Left lobe of liver (tissue), 2 donors: ENCODE results near the gene DNAJC15. TPM values are rescaled to one million over a fixed set of nuclear protein-coding genes. Genes with fewer than 3 reads are reported as not detected.
"Not testable (repeated sequence)": the region's sequence is repeated elsewhere in the genome, so short reads cannot be mapped to it uniquely, and the experiment has no call there.

ENCODE experiments used
- ATAC-seq: fragments of 200-7000 bp; cut with Tn5 transposase; one replicate; pipeline ENCODE4 v1.9.1; 2020; ENCODE audit warnings: mild to moderate bottlenecking, moderate library complexity
- DNase-seq: peaks from one replicate; pipeline ENCODE4 v3.0.0-alpha.2; 2020; ENCODE audit warnings: low spot score
- total RNA-seq: library from RNA; stranded (reverse); gene quantifications from one replicate; pipeline ENCODE4 v1.2.1, GENCODE V29; 2021
- donor health status: DM: no; HTN: no; CAD: no; lungs with moderate emphysema.
- donor health status: DM: no; HTN: yes; CAD: no.

DNAJC15 gene
- total RNA-seq, 1 donor from 2014 or later: 9.2 TPM

DNA sequence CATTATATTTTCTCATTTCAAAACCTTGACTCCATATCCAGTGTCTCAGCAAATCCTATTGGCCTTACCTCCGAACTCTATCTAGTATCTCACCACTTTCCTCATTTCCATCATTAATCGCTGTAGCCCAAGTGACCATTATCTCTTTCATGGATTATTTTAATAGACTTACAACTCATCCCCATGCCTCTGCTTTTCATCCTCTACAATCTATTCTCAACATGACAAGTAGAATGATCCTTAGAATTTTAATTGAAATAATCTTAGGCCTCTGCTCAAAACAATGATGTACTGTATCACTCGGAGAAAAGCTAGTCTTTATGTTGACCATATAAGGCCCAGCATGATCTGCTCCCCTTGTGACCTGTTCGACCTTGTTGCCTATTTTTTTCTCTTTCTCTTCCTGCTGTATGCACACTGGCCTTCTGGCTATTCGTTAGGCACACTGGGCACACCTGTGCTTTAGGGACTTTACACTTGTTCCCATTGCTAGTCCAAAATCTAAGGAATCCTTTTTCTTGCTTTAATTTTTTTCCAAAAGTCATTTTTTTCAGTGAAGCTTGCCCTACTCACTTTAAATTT lies 21.4 kb downstream of the DNAJC15 start:
- DNase-seq (no peak), ATAC-seq (peak; percentile 37)

DNA sequence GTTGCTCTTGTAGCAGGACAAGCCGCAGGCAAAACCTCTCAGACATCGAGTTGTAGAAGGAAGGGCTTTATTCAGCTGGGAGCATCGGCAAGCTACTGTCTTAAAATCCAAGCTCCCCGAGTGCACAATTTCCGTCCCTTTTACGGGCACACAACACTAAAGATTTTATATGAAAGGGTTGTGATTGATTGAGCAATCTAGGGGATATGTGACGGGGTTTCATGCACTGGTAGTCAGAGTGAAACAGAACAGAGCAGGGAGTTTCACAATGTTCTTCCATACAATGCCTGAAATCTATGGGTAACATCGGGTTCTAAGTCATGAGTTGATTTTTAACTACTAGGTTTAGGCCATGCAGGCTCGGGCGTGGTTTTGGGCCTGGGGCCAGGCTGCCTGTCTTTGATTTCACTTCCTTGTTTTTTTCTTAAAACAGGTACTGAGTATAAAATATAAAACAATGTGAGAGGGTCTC lies 22.0 kb downstream of the DNAJC15 start:
- ATAC-seq (peak; percentile 28), DNase-seq (peak; percentile 61)

DNA sequence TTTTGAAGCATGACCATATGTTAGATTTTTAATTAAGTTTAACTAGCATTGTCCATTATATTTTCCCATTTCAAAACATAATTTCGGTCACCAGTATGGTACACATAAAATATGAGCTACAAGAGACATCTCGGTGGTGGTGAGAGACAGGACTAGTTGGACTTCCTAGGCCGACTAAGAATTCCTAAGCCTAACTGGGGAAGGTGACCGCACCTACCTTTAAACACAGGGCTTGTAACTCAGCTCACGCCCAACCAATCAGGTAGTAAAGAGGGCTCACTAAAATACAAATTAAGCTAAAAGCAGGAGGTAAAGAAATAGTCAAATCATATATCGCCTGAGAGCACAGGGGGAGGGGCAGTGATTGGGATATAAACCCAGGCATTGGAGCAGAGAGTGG lies 22.9 kb downstream of the DNAJC15 start:
- no peak for ATAC-seq

DNA sequence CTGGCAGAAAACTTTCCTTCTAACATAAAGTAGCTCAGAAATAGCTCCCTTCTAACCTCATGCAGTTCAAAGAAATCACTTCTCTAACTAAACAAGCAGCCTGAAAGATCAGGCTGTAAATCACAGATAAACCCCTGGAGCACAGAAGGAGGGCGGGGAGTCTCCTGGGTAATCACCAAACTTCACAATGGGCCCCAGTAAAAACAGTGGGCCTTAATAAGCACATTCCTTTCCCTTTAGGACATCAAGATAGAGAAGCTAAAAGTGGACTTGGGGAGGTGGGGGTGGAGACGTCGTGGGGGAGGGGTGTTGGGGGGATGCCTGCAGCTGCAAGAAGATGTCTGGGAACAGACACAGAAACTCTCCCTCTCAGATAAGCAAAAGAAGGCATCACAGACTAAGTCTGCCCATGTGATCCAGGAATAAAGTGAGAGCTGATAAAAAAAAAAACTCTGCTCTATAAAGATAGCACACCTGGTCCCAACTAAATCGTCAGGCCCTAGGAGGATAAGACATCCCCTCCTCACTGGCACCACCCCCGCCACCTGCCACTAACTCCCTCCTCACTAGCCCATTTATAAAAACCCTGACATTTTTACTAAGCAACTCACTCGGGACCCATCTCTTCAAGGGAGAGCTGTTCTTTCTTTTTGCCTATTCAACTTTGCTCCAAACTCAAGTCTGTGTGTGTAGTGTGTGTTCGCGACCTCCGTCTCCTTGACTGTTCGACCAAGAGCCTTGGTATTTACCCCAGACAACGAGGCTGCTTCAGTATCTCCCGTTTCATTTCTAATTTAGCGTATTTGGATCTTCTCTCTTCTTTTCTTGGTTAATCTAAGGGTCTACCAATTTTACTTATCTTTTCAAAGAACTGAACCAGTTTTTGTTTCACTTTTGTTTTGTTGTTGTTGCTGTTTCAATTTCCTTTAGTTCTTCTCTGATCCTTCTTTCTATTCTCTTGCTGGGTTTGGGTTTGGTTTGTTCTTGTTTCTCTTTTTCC lies 31.7 kb downstream of the DNAJC15 start:
- no peak for DNase-seq
- ATAC-seq: peak; percentile 78

More for the DNA sequence above, 22.9 kb downstream of the DNAJC15 start:
- no peak for DNase-seq

DNA sequence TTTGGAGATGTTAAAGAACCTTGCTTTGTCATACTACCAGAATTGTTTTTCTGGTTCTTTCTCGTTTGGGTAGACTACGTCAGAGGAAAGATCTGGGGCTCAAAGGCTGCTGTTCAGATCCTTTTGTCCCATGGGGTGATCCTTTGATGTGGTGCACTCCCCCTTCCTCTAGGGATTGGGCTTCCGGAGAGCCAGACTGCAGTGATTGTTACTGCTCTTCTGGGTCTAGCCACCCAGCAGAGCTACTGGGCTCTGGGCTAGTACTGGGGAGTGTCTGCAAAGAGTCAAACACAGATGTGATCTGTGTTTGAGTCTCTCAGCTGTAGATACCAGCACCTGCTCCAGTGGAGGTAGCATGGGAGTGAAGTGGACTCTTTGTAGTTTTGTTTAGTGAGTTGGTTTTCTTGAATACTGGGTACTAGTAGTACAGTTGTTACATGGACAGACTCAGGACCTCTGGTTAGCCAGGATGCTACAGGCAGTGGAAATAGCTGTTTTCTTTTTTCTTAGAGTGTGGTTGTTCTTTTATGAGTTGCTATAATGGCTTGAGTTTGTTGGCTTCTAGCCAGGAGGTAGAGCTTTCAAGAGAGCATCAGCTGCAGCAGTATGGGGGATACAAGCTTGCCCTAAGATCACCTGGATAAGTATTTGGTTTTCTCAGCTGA lies 34.4 kb downstream of the DNAJC15 start:
- DNase-seq: no peak
- ATAC-seq: no peak

DNA sequence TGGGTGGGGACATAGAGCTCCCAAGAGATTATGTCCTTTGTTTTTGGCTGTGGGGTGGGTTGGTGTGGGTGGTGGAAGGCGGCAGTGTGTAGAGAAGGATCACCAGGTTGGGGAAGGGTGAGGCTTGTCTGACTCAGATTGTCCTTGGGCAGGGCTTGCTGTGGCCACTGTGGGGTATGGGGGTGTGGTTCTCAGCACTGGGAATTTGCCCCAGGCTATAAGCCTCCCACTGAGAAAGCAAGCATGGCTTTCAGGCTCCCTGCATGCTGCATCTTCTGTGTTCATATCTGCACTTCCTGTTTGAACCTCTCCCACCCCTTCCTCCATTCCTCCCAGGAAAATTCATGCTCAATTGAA lies 34.9 kb downstream of the DNAJC15 start:
- peak; percentile 34 for ATAC-seq
- no peak for DNase-seq

DNA sequence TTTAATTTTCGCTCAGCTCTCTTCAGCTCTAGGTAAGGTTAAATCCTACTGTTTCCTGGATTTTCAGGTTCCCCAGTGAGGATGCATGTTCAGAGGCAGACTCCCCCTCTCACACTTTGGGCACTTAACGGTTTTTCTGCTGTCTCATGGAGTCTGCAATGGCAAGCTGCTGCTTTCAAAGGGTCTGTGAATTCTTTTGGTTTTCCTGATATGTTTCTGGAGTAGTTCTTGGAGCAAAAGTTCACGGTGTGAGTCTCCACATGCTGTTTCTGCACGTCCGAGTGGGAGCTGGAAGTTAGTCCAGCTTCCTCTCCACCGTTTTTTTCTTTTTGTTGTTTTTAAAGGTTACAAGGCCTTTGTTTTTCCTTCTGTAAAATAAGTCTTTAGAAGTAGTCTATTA lies 35.4 kb downstream of the DNAJC15 start:
- DNase-seq (no peak), ATAC-seq (no peak)

DNA sequence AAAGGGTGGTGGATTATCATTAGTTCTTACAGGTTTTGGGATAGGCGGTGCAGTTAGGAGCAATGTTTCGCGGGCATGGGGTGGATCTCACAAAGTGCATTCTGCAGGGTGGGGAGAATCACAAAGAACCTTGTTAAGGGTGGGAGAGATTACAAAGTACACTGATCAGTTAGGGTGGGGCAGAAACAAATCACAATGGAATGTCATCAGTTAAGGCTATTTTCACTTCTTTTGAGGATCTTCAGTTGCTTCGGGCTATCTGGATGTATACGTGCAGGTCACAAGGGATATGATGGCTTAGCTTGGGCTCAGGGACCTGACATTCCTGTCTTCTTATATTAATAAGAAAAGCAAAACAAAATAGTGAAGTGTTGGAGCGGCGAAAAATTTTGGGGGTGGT lies 36.4 kb downstream of the DNAJC15 start:
- ATAC-seq, DNase-seq: not testable (repeated sequence)

DNA sequence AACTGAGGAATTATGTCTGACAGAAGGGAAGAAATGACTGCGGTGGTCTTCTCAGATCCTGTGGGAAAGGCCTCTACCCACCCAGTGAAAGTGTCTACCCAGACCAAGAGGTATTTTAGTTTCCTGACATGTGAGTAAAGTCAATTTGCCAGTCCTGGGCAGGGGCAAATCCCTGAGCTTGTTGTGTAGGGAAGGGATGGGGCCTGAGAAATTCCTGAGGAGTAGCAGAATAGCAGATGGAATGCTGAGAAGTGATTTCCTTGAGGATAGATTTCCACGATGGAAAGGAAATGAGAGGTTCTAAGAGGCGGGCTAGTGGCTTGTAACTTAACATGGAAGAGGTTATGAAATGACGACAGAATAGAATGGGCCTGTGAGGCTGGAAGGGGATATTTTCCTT lies 37.4 kb downstream of the DNAJC15 start:
- not testable (repeated sequence) for ATAC-seq, DNase-seq

DNA sequence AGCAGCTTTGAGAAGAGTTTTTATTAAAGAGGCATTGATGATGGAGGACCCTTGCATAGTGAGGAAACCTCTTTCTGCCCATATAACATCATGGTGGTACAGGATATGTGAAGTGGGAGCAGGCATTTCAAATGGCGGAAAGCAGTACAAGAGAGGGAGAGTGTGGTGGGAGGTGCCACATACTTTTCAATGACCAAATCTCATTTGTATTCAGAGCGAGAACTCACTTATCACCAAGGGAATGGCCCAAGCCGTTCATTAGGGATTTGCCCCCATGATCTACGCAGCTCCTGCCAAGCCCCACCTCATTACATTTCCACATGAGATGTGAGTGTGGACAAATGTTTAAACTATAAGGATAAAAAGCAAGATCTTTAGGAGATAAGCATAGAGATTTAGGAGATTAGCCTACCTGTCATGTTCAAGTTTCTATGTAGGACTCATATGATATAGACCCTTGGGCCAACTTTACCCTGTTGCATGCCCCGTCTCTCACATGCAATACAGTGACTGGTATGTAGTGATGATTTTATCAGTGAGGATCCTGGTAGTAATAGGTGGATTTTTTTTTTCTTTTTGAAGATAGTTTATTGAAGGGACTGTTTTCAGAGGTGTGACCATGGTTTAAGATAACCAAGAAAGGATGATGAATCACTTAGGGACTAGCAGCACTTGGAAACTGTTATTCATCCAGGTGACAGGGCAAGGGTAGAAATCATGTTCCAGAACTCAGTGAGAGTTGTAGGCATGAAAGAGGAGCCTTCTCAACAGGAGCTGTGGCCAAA lies 38.3 kb downstream of the DNAJC15 start:
- ATAC-seq: no peak
- DNase-seq: no peak

DNA sequence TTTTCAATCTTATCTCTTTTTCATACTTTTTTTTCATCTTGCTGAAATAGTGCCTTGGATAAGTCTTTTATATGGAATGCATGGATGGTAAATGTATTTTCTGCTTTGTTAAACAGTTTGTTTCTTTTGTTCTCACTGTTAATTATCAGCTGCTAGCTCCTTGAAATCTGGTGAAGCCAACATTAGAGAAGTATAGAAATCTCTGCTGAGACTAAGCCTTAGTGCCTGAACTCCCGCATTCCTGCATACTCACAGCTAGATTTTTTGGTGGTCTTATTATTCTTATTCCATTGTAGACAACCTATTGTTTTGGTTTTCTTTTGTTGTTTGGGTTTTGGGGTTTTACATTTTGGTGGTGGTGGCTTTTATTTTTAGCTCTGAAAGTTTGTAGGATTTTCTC lies 48.4 kb downstream of the DNAJC15 start:
- no peak for ATAC-seq
- no peak for DNase-seq

DNA sequence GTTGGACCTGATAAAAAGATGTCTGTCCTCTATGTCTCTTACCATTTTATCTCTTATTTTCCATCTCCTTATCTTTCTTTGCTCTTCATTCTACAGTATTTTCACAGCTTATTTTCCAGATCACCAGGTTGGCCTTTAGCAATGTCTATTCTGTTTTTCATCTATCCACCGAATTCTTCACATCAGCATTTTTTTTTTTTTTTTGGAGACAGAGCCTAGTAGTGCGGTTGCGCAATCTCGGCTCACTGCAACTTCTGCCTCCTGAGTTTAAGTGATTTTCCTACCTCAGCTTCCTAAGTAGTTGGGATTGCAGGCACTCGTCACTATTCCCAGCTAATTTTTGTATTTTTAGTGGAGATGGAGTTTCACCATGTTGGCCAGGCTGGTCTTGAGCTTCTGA lies 49.0 kb downstream of the DNAJC15 start:
- ATAC-seq (peak; percentile 66), DNase-seq (peak; percentile 55)

DNA sequence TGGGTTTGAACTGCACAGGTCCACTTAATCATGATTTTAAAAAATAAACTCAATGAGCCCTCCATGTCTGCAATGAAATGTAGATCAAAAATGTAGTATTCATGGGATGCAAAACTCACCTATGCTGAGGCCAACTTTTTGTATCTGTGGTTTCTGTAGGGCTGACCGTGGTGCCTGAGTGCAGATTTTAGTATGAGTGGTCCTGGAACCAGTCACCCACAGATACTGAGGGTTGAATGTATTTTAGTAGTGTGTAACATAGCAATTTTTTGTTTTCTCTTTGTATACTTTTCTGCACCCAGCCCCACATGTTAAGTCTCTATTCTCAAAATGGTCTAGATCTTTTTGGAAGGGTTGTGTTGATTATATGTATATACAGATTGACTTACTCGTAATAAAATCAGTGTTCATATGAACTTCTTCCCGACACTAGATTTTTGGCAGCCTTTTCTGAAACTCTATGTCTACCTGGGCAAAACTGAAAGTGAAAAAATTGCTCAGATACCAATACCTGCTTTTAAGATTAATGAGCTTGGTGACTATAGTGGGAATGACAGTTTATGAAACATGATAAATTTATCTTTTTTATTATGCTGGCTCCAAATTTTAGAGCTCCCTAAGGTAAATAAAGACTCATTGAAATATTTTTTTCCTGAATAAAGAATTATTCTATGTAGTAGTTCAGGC lies 51.6 kb downstream of the DNAJC15 start:
- DNase-seq (no peak), ATAC-seq (peak; percentile 81)

DNA sequence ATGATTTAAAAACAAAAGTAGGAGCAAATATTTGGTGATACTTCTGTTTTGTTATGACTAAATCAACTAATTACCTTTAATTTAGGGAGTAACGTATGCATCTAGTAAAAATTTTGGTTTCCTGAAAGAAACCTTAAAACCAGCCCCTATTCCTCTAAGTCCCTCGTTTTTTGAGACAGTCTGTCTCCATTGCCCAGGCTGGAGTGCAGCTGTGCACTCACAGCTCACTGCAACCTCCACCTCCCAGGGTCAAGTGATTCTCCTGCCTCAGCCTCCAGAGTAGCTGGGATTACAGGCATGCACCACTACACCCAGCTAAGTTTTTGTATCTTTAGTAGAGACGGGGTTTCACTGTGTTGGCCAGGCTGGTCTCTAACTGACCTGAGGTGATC lies 52.1 kb downstream of the DNAJC15 start:
- DNase-seq: not testable (repeated sequence)
- peak; percentile 26 for ATAC-seq

DNA sequence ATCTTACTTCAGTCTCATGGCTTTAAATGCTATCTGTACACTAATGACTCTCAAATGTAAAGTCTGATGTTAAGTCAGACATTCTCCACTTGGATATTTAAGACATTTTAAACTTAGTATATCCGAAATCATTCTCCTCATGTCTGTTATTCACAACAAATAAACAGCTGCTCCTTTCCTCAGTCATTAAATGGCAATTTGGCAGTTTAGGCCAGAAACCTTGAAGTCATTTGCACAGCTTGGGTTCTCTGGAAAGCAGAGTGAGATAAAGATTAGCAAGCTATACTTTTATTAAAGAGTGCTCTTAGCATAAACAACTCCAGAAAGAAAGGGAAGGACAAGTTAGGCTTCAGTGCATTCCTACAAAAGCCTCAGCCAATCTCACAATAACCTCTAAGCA lies 53.7 kb downstream of the DNAJC15 start:
- no peak for DNase-seq
- no peak for ATAC-seq

DNA sequence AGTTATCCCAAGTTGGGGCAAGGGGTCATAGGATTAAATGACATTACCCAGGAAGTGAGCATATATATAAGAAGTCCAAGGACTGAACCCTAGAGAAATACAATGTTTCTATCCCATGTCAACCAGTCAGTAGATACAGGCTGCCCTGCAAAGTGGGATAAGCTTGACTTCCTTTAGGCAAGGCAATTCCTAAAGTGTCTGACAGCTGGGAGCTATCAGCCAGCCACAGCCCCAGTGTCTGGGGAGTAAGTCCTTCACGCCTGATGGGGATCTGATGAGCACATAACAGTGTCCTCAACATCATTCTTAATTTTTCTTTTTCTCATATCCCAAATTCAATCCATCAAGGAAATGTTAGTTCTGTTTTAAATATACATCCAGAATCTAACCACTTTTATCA lies 54.1 kb downstream of the DNAJC15 start:
- no peak for DNase-seq
- no peak for ATAC-seq

DNA sequence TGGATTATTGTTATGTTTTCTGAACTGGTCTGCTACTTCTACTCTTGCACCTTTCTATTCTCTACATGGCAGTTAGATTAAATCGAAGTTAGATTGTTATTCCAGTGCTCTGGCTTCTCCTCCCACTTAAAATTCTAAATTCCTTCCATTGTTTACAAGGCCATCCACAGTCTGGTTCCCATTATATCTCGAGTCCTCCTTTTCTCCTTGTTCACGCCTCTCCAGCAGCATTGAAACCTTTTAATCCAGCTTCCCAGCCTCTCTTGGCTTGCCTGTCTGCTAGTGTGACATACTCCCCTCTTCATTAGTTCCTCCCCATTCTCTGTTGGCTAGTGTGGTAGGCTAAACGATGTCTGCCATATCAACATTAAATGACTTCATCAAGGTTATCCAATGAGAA lies 54.5 kb downstream of the DNAJC15 start:
- DNase-seq (no peak), ATAC-seq (no peak)

DNA sequence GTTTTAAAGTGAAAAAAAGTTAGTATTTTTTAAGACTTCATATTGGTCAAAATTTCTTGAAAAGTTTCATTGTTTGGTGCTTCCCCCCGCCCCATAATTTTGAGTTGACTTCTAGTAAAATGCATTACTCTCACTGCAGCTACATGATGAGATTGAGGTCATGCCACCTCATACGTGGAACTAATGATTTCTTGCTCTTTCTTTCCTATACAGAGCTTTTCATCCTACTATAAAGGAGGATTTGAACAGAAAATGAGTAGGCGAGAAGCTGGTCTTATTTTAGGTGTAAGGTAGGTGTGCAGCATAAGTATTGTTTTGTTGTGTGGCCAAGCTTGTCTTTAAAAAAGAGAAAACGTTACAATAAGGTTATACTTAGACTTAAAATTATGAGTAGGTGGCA lies 55.0 kb downstream of the DNAJC15 start:
- DNase-seq (no peak), ATAC-seq (no peak)

DNA sequence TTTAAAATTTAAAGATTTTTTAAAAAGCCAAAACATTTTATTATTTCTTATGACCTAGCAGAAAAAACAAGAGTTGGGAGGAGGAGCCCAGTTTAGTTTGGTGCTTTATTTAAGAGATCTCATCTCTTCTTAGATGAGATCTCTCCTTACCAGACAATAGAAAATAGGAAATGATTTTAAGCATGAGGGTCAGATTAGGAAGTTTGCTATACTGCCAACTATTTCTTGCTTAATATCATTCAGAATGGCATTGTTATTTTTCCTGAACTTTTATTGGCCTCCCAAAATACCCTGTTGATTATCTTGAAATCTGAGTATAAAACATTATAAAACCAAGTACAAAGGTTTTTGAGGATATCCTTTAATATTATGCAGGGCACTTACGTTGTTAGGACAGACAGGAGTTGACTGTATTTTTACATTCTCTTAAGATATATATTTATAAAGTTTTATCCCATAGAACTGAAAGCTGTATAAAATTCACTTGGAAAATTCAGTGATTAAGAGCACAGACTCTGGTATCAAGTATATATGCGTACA lies 56.1 kb downstream of the DNAJC15 start:
- DNase-seq (no peak), ATAC-seq (no peak)

DNA sequence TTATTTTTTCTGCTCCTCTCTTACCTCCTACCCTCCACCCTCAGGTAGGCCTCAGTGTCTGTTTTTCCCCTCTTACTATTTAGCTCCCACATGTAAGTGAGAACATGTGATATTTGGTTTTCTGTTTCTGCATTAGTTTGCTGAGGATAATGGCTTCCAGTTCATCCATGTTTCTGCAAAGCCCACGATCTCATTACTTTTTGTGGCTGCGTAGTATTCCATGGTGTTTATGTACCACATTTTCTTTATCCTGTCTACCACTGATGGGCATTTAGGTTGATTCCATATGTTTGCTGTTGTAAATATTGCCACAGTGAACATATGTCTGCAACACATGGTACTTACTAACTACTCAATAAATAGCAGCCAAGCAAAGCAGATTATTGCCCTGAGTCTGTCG lies 56.8 kb downstream of the DNAJC15 start:
- DNase-seq: no peak
- no peak for ATAC-seq
